ENCODE data around the gene AKAP6. TPM values are rescaled to one million over a fixed set of nuclear protein-coding genes. Genes with fewer than 3 reads are reported as not detected.

The AKAP6 gene
- total RNA-seq, 6 experiments from 2014 or later: 1.7 to 9.6 (median 4.3) TPM

GRCh38 chr14:32300136-32300535 is 29.0 kb upstream of the AKAP6 start:
- intact Hi-C loops (cut with DNase I): no loop called here
- no peak for TF ChIP-seq POLR2A (IDR thresholded peaks at IDR 0.05)
- no peak for TF ChIP-seq CTCF (IDR thresholded peaks at IDR 0.05)
- no peak overlapping the region for H3K4me3 ChIP-seq
- DNase-seq (no peak), ATAC-seq (no peak)
- WGBS (ENCODE audit: insufficient coverage, low coverage, low lambda C conversion rate, missing lambda C conversion rate): no CpG with 5 or more reads among the region's 1 CpG
- H3K27ac ChIP-seq: no peak overlapping the region
- peaks cover 0 to 9% (median 3%) of the 10 kb centered on the region in 4 donors for H3K4me1 ChIP-seq
- H3K36me3 ChIP-seq: no peaks in the 10 kb centered on the region
- H3K27me3 ChIP-seq: no peaks in the 10 kb centered on the region
- H3K9me3 ChIP-seq: no peaks in the 10 kb centered on the region

GRCh38 chr14:32303865-32304264 is 25.2 kb upstream of the AKAP6 start:
- Histone ChIP-seq H3K4me1 (peaks cover 0 to 20% (median 6%) of the 10 kb centered on the region in 4 donors), H3K4me3 (no peak overlapping the region), H3K9me3 (no peaks in the 10 kb centered on the region), H3K36me3 (no peaks in the 10 kb centered on the region), H3K27ac (peak overlapping the region; percentile 75 to 85 (median 85)), H3K27me3 (no peaks in the 10 kb centered on the region)
- TF ChIP-seq POLR2A (IDR thresholded peaks at IDR 0.05) (no peak), CTCF (IDR thresholded peaks at IDR 0.05) (no peak)
- intact Hi-C loops (cut with DNase I): no loop called here
- ATAC-seq (peak; percentile 76 to 88 (median 82)), DNase-seq (peak in 1 of 3 donors; percentile 58)

GRCh38 chr14:32304296-32304695 is 24.8 kb upstream of the AKAP6 start:
- DNase-seq: no peak
- Histone ChIP-seq H3K27ac (peak overlapping the region; percentile 75 to 85 (median 85)), H3K27me3 (no peaks in the 10 kb centered on the region), H3K4me3 (no peak overlapping the region), H3K36me3 (no peaks in the 10 kb centered on the region), H3K9me3 (no peaks in the 10 kb centered on the region), H3K4me1 (peaks cover 0 to 20% (median 6%) of the 10 kb centered on the region in 4 donors)
- WGBS (ENCODE audit: insufficient coverage, low coverage, low lambda C conversion rate, missing lambda C conversion rate): 47% methylated on average over 1 of the region's 3 CpGs
- intact Hi-C loops (cut with DNase I): no loop called here
- TF ChIP-seq POLR2A (IDR thresholded peaks at IDR 0.05): no peak
- TF ChIP-seq CTCF (IDR thresholded peaks at IDR 0.05): no peak
- peak in 3 of 4 donors; percentile 3 to 7 (median 4) for ATAC-seq

DNA sequence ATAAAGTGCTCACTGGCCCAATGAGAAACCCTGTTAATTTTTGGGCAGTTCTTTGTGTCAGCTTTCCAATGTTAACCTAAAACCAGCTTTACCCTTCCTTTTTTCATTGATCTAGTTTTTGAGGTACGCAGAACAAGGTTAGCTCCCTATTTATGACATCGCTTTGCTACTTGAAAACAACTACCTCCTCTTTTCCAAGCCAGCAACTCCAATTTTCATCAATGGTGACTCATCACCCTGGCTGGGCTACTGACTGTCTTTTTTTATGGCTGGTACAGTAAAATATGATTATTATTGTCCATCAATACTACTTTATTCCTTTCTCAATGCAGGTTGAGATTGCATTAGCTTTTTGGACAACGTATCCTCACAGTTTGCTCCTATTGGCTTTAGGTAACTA is 22.5 kb upstream of the AKAP6 start:
- Histone ChIP-seq H3K27ac (no peak overlapping the region), H3K36me3 (no peaks in the 10 kb centered on the region), H3K9me3 (no peaks in the 10 kb centered on the region), H3K4me3 (no peak overlapping the region), H3K4me1 (peaks cover 0 to 20% (median 6%) of the 10 kb centered on the region in 4 donors), H3K27me3 (no peaks in the 10 kb centered on the region)
- WGBS (ENCODE audit: insufficient coverage, low coverage, low lambda C conversion rate, missing lambda C conversion rate): 92% methylated on average over 3 of the region's 3 CpGs
- TF ChIP-seq POLR2A (IDR thresholded peaks at IDR 0.05) (no peak), CTCF (IDR thresholded peaks at IDR 0.05) (no peak)
- intact Hi-C loops (cut with DNase I): no loop called here
- DNase-seq (no peak), ATAC-seq (no peak)

All from right lobe of liver (tissue), 6 donors.